ENCODE results near the gene PCARE. TPM values are rescaled to one million over a fixed set of nuclear protein-coding genes. Genes with fewer than 3 reads are reported as not detected.

The PCARE gene
- total and polyA plus RNA-seq, 2 experiments from 2014 or later, result not detected

- TF ChIP-seq ZNF462 (CRISPR knock-in tag; IDR thresholded peaks at IDR 0.05) (no peak), CTCF (conservative IDR thresholded peaks at IDR 0.05; ENCODE audit: low read depth in 2 of 2) (no peak), STAT1 (IDR thresholded peaks at IDR 0.05; ENCODE audit: unreplicated experiment) (no peak), ETS1 (IDR thresholded peaks at IDR 0.05) (no peak), JUNB (IDR thresholded peaks at IDR 0.05; ENCODE audit: unreplicated experiment) (no peak), ZNF331 (CRISPR knock-in tag; IDR thresholded peaks at IDR 0.05; ENCODE audit: low read depth) (no peak), ZNF114 (CRISPR knock-in tag; IDR thresholded peaks at IDR 0.05) (no peak), CREB1 (CRISPR knock-in tag; IDR thresholded peaks at IDR 0.05; ENCODE audit: low read depth) (no peak), NANOG (IDR thresholded peaks at IDR 0.05; ENCODE audit: borderline replicate concordance) (no peak), POLR2AphosphoS5 (IDR thresholded peaks at IDR 0.05; ENCODE audit: low read depth) (no peak), EZH2phosphoT487 (IDR thresholded peaks at IDR 0.05; ENCODE audit: unreplicated experiment) (no peak)
These were observed 58.4 kb downstream of the PCARE start (continued) for GRCh38 chr2:29015701-29016470.
